GM06990 (cell line): ENCODE results near the gene ZAR1L.

Experiments
- DNase-seq: peaks from one replicate; pipeline ENCODE4 v3.0.0-alpha.2; 2011; ENCODE audit not compliant: insufficient read length; ENCODE audit errors: extremely low read depth
- H3K27me3 ChIP-seq: replicated peaks from 2 replicates; pipeline ENCODE4 v1.6.0; 2011; ENCODE audit warnings: low read length; ENCODE audit not compliant: control insufficient read depth, insufficient read depth
- H3K36me3 ChIP-seq: 2 replicates; pipeline ENCODE4 v1.5.1; 2011; ENCODE audit warnings: low read length; ENCODE audit not compliant: control insufficient read depth, insufficient read depth
- H3K4me3 ChIP-seq: replicated peaks from 2 replicates; pipeline ENCODE4 v1.5.1; 2011; ENCODE audit warnings: low read depth, mild to moderate bottlenecking, control low read depth, low read length
- CTCF ChIP-seq: IDR thresholded peaks from 2 replicates; pipeline ENCODE4 v1.5.1; 2011; ENCODE audit warnings: low read length, control low read depth, mild to moderate bottlenecking, inconsistent platforms; ENCODE audit not compliant: insufficient read depth, poor library complexity, severe bottlenecking

ZAR1L gene

GRCh38 chr13:32282096-32282711 lies 33.0 kb downstream of the ZAR1L start:
- H3K36me3 ChIP-seq, result no peaks in the 10 kb centered on the region
- DNase-seq, result no peak
- no peak for TF ChIP-seq CTCF
- no peak overlapping the region for H3K4me3 ChIP-seq
- no peaks in the 10 kb centered on the region for H3K27me3 ChIP-seq

GRCh38 chr13:32281096-32281495 lies 34.1 kb downstream of the ZAR1L start:
- DNase-seq, result no peak
- Histone ChIP-seq H3K4me3 (no peak overlapping the region), H3K36me3 (no peaks in the 10 kb centered on the region), H3K27me3 (no peaks in the 10 kb centered on the region)
- TF ChIP-seq CTCF, result no peak

GRCh38 chr13:32278426-32278825 lies 36.7 kb downstream of the ZAR1L start:
- Histone ChIP-seq H3K36me3 (no peaks in the 10 kb centered on the region), H3K4me3 (no peak overlapping the region), H3K27me3 (no peaks in the 10 kb centered on the region)
- no peak for DNase-seq
- no peak for TF ChIP-seq CTCF

- no peaks in the 10 kb centered on the region for H3K27me3 ChIP-seq
- no peak overlapping the region for H3K4me3 ChIP-seq
- TF ChIP-seq CTCF, result no peak
Observed at GRCh38 chr13:32277839-32278238, 37.3 kb downstream of the ZAR1L start.

GRCh38 chr13:32272021-32272683 lies 43.0 kb downstream of the ZAR1L start:
- no peak overlapping the region for H3K4me3 ChIP-seq
- no peaks in the 10 kb centered on the region for H3K36me3 ChIP-seq
- no peaks in the 10 kb centered on the region for H3K27me3 ChIP-seq
- TF ChIP-seq CTCF, result no peak
- no peak for DNase-seq

More at GRCh38 chr13:32277839-32278238, 37.3 kb downstream of the ZAR1L start:
- no peak for DNase-seq
- no peaks in the 10 kb centered on the region for H3K36me3 ChIP-seq
